ENCODE measurements around the gene RHOG. TPM values are rescaled to one million over a fixed set of nuclear protein-coding genes. Genes with fewer than 3 reads are reported as not detected.

The RHOG gene
- polyA plus RNA-seq, 1 donor from 2014 or later, result not detected

- Histone ChIP-seq H3K27me3 (ENCODE audit: insufficient read depth, low read depth, low read length) (no peaks in the 10 kb centered on the region), H3K36me3 (ENCODE audit: insufficient read depth, low read length) (no peaks in the 10 kb centered on the region), H3K9me3 (ENCODE audit: low read length) (no peaks in the 10 kb centered on the region), H2AFZ (ENCODE audit: low read depth, low read length) (no peak overlapping the region), H3K27ac (ENCODE audit: low read length) (no peak overlapping the region), H3K9ac (ENCODE audit: low read length) (no peak overlapping the region), H3K79me2 (replicated peaks; ENCODE audit: insufficient read depth, low read length) (no peaks in the 10 kb centered on the region), H3F3A (ENCODE audit: insufficient read depth, low read length, poor library complexity, severe bottlenecking) (no peaks in the 10 kb centered on the region), H3K4me3 (ENCODE audit: low read length) (no peak overlapping the region), H4K20me1 (ENCODE audit: insufficient read depth) (no peaks in the 10 kb centered on the region), H3K9me2 (ENCODE audit: insufficient read depth, low read length) (no peaks in the 10 kb centered on the region), H3K4me2 (ENCODE audit: low read length) (no peak overlapping the region)
- TF ChIP-seq SMC3 (conservative IDR thresholded peaks at IDR 0.05; ENCODE audit: poor library complexity), result peak; percentile 46
- peak; percentile 31 for TF ChIP-seq RAD21 (conservative IDR thresholded peaks at IDR 0.05)
- peak; percentile 59 for TF ChIP-seq CTCF (IDR thresholded peaks at IDR 0.05; ENCODE audit: poor library complexity, severe bottlenecking)
- TF ChIP-seq EZH2 (IDR thresholded peaks at IDR 0.05; ENCODE audit: borderline replicate concordance, insufficient read depth, low read length, poor library complexity, severe bottlenecking), result no peak
- TF ChIP-seq REST (IDR thresholded peaks at IDR 0.05; ENCODE audit: borderline replicate concordance), result no peak
- TF ChIP-seq MXI1 (conservative IDR thresholded peaks at IDR 0.05; ENCODE audit: poor library complexity, severe bottlenecking), result no peak
- no peak for TF ChIP-seq POLR2AphosphoS5 (IDR thresholded peaks at IDR 0.05)
- TF ChIP-seq EP300 (conservative IDR thresholded peaks at IDR 0.05; ENCODE audit: poor library complexity, severe bottlenecking), result no peak
Observed at GRCh38 chr11:3849297-3849874, 8.6 kb upstream of the RHOG start.

- H3K9me3 ChIP-seq (ENCODE audit: low read length), result no peaks in the 10 kb centered on the region
- no peaks in the 10 kb centered on the region for H3K9me2 ChIP-seq (ENCODE audit: insufficient read depth, low read length)
Observed at GRCh38 chr11:3845670-3846069, 4.9 kb upstream of the RHOG start.

More at GRCh38 chr11:3845670-3846069, 4.9 kb upstream of the RHOG start:
- no peak overlapping the region for H3K4me3 ChIP-seq (ENCODE audit: low read length)
- H3K9ac ChIP-seq (ENCODE audit: low read length), result no peak overlapping the region
- no peaks in the 10 kb centered on the region for H3K27me3 ChIP-seq (ENCODE audit: insufficient read depth, low read depth, low read length)
- H2AFZ ChIP-seq (ENCODE audit: low read depth, low read length), result no peak overlapping the region
- H4K20me1 ChIP-seq (ENCODE audit: insufficient read depth), result no peaks in the 10 kb centered on the region
- H3K27ac ChIP-seq (ENCODE audit: low read length), result no peak overlapping the region
- no peaks in the 10 kb centered on the region for H3K36me3 ChIP-seq (ENCODE audit: insufficient read depth, low read length)
- H3K4me2 ChIP-seq (ENCODE audit: low read length), result no peak overlapping the region
- H3K79me2 ChIP-seq (replicated peaks; ENCODE audit: insufficient read depth, low read length), result no peaks in the 10 kb centered on the region
- TF ChIP-seq EZH2 (IDR thresholded peaks at IDR 0.05; ENCODE audit: borderline replicate concordance, insufficient read depth, low read length, poor library complexity, severe bottlenecking) (no peak), CTCF (IDR thresholded peaks at IDR 0.05; ENCODE audit: poor library complexity, severe bottlenecking) (no peak), POLR2AphosphoS5 (IDR thresholded peaks at IDR 0.05) (no peak), TAF1 (IDR thresholded peaks at IDR 0.05; ENCODE audit: low read depth) (no peak), REST (IDR thresholded peaks at IDR 0.05; ENCODE audit: borderline replicate concordance) (no peak), MXI1 (conservative IDR thresholded peaks at IDR 0.05; ENCODE audit: poor library complexity, severe bottlenecking) (no peak), EP300 (conservative IDR thresholded peaks at IDR 0.05; ENCODE audit: poor library complexity, severe bottlenecking) (no peak), RAD21 (conservative IDR thresholded peaks at IDR 0.05) (no peak), SMC3 (conservative IDR thresholded peaks at IDR 0.05; ENCODE audit: poor library complexity) (no peak)
- no peaks in the 10 kb centered on the region for H3F3A ChIP-seq (ENCODE audit: insufficient read depth, low read length, poor library complexity, severe bottlenecking)
